ENCODE data around the gene NFYC.

DNA sequence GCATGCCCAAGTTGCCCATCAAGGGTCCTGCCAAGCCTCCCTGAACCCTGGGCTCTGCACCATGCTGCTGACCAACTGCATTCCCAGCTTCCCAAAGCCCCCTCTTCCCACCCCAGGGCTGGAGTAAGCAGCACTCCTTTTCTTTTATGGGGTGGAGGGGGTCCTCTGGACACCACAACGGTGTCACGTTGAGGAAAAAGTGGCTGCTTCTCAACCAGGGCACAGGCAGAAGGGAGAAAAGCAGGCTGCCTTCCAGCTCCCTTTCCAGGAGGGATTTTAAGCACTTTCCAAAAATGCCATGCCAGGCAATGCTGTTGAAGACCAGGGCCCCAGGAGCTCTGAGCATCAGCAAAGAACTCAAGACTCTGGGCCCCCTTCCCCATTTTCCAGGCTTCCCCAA lies 26.7 kb upstream of the NFYC start:
- TF ChIP-seq, protein P1, sequence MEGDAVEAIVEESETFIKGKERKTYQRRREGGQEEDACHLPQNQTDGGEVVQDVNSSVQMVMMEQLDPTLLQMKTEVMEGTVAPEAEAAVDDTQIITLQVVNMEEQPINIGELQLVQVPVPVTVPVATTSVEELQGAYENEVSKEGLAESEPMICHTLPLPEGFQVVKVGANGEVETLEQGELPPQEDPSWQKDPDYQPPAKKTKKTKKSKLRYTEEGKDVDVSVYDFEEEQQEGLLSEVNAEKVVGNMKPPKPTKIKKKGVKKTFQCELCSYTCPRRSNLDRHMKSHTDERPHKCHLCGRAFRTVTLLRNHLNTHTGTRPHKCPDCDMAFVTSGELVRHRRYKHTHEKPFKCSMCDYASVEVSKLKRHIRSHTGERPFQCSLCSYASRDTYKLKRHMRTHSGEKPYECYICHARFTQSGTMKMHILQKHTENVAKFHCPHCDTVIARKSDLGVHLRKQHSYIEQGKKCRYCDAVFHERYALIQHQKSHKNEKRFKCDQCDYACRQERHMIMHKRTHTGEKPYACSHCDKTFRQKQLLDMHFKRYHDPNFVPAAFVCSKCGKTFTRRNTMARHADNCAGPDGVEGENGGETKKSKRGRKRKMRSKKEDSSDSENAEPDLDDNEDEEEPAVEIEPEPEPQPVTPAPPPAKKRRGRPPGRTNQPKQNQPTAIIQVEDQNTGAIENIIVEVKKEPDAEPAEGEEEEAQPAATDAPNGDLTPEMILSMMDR (IDR thresholded peaks at IDR 0.05) = no peak
- no peak for TF ChIP-seq POLR2A (IDR thresholded peaks at IDR 0.05)

Data from uterus (tissue), 2 donors.